ENCODE results near the gene LILRA5.

GRCh38 chr19:54262470-54262869 is 50.5 kb downstream of the LILRA5 start:
- TF ChIP-seq POLR2A (IDR thresholded peaks at IDR 0.05) (no peak), CTCF (IDR thresholded peaks at IDR 0.05) (no peak), EP300 (IDR thresholded peaks at IDR 0.05) (no peak), POLR2AphosphoS5 (IDR thresholded peaks at IDR 0.05) (no peak)
